HL-60 (cell line): ENCODE results near the gene PDE8B.

ENCODE experiments used
- GABPA ChIP-seq: IDR thresholded peaks from 2 replicates; pipeline ENCODE4 v1.6.1; 2012; ENCODE audit warnings: low read depth
- POLR2AphosphoS5 ChIP-seq: IDR thresholded peaks from 2 replicates; pipeline ENCODE4 v1.6.1; 2012; ENCODE audit warnings: low read depth
- TF ChIP-seq, protein P1 (sequence below): IDR thresholded peaks from one replicate; pipeline ENCODE4 v1.5.1; 2011; ENCODE audit warnings: low read length, control low read depth, inconsistent platforms; ENCODE audit not compliant: insufficient read depth
- TF ChIP-seq, protein P2 (sequence below): IDR thresholded peaks from 2 replicates; pipeline ENCODE4 v1.6.1; 2012; ENCODE audit warnings: low read depth; ENCODE audit not compliant: insufficient replicate concordance

DNA sequence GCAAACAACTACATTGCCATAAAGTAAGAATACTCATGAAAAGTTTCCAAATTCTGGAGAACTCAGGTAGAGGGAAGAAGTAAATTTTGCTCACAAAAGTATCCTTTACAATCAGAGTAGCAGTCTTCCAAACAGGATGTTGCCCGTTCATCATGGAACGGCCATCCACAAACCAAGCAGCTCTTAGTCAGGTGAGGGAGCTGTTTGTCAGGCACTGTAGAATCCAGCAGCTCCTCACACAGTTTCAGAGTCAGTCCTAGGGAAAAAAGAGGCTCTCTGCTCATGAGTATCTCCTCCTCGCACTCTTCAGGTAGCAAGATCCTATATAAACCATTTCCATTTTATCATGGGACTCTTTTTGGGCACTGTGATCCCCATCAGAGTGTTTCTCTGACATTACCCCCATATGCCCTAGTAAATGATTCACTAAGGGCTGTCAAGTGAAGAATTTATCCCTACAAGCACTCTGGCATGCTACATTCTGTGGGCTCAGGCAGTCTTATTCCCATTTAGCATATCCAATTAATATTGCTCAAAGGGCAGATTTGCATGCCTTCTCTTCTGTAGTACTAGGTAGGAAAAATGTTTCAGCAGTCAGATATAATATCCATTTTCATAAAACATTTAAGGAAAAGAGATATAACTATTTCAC, 183.7 kb downstream of the PDE8B start:
- TF ChIP-seq, protein P1, sequence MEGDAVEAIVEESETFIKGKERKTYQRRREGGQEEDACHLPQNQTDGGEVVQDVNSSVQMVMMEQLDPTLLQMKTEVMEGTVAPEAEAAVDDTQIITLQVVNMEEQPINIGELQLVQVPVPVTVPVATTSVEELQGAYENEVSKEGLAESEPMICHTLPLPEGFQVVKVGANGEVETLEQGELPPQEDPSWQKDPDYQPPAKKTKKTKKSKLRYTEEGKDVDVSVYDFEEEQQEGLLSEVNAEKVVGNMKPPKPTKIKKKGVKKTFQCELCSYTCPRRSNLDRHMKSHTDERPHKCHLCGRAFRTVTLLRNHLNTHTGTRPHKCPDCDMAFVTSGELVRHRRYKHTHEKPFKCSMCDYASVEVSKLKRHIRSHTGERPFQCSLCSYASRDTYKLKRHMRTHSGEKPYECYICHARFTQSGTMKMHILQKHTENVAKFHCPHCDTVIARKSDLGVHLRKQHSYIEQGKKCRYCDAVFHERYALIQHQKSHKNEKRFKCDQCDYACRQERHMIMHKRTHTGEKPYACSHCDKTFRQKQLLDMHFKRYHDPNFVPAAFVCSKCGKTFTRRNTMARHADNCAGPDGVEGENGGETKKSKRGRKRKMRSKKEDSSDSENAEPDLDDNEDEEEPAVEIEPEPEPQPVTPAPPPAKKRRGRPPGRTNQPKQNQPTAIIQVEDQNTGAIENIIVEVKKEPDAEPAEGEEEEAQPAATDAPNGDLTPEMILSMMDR, result no peak
- TF ChIP-seq POLR2AphosphoS5, result no peak
- TF ChIP-seq GABPA, result no peak
- TF ChIP-seq, protein P2, sequence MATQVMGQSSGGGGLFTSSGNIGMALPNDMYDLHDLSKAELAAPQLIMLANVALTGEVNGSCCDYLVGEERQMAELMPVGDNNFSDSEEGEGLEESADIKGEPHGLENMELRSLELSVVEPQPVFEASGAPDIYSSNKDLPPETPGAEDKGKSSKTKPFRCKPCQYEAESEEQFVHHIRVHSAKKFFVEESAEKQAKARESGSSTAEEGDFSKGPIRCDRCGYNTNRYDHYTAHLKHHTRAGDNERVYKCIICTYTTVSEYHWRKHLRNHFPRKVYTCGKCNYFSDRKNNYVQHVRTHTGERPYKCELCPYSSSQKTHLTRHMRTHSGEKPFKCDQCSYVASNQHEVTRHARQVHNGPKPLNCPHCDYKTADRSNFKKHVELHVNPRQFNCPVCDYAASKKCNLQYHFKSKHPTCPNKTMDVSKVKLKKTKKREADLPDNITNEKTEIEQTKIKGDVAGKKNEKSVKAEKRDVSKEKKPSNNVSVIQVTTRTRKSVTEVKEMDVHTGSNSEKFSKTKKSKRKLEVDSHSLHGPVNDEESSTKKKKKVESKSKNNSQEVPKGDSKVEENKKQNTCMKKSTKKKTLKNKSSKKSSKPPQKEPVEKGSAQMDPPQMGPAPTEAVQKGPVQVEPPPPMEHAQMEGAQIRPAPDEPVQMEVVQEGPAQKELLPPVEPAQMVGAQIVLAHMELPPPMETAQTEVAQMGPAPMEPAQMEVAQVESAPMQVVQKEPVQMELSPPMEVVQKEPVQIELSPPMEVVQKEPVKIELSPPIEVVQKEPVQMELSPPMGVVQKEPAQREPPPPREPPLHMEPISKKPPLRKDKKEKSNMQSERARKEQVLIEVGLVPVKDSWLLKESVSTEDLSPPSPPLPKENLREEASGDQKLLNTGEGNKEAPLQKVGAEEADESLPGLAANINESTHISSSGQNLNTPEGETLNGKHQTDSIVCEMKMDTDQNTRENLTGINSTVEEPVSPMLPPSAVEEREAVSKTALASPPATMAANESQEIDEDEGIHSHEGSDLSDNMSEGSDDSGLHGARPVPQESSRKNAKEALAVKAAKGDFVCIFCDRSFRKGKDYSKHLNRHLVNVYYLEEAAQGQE, result no peak
